HG03039 (cell line): ENCODE measurements around the gene SV2C.
"Not testable (repeated sequence)": the region's sequence is repeated elsewhere in the genome, so short reads cannot be mapped to it uniquely, and the experiment has no call there.

Source experiments
- ATAC-seq: cut with Tn5 transposase; IDR thresholded peaks from one replicate; pipeline ENCODE4 v1.9.1; 2021; ENCODE audit warnings: mild to moderate bottlenecking, moderate library complexity; ENCODE audit not compliant: unreplicated experiment

SV2C gene

DNA sequence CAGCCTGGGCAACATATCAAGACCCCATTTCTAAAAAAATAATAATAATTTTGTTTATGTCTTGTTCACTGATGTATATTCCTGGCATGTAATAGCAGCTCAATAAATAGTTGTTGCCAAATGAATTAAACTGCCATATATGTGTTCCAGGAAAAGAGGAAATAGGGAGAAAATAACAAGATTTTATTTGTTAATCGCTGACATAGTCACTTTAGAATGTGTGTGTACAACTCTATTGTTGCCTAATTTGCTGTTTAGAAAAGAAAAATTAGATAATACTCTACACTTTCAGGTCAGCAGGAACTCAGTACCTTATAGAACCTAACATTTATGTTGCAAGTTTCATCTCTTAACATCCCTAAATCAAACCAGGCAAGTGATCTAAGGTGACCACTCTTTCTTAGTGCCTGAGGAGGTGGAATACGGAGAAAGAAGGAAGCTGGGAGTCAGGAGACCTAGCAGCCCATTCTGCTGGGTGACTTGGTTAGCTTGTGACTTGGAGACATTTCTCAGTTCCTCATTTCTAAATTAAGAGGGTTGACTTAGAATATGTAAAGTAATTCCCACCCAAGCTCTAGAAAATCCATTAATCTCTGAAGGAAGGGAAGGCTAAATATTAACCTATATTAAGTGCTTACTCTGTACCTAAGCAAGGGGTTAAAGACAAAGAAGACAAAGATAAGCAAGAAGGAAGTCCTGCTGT is 209.6 kb downstream of the SV2C start:
- ATAC-seq: no peak

DNA sequence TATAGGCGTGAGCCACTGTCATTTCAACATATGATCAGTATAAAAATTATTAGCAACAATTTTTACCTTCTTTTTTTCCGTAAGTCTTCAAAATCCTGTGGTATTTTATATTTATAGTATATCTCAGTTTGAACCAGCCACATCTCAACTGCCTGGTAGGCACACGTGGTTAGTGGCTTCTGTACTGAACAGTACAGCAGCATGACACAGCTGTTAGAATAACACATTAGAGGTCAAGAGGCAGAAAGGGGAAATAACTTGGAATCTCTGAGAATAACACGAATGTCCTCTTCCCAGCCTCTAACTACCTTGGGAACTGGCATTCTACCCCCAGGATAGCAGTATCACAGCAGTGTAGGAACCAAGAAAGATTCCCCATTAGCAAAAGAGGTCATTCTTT is 211.4 kb downstream of the SV2C start:
- ATAC-seq: no peak

DNA sequence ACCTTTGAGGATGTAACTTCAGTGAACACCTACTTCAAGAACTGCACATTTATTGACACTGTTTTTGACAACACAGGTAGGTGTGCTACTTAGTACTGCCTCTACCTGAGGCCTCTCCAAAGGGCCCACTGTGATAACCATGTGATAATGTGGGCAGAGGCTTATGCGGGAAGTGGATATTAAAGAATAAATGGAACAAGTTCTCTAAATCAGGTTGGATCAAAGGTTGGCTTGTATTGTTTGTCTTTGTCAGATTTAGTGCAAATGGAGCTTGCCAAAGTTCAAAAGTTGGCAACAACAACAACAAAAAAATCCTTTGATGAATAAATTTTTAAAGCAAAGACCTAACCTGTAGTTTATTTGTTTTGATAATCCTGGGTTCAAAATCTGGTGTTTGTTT is 215.7 kb downstream of the SV2C start:
- ATAC-seq: no peak

DNA sequence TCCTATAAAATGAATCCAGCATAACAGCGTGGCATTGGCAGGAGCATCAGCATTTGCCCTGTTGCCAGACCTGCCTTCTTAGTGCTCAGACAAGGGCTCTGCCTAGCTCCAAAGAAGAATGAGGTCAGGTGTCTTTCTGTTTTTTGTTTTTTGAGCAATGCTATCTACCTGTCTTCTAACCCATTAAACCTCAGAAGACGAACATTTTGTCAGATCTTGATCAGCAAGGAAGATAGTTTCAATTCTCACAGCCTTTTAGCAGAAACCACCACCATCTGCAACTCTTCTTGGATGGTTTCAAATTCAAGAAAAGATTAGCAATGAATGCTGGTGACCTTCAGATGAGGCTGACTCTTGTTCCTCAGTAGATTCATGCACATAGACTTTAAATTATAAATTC is 216.4 kb downstream of the SV2C start:
- no peak for ATAC-seq

DNA sequence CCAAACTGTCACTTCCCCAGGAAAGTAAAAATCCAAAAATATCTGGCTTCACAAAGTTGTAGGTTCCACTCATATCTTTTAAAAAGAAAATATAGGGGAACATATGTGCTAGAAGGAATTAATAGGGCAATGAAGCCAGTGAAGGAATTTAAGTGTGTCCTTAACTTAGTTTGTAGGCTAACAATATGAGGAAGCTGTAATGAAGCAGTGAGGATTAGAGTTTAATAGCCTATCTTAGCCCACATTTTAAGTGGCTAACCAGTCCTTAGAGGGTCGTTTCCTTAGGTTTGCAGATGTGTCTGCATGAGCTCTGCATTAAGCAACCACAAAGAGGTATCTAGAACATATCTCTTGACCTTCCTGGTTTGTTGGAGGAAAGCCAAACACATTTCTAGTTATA is 218.7 kb downstream of the SV2C start:
- not testable (repeated sequence) for ATAC-seq

DNA sequence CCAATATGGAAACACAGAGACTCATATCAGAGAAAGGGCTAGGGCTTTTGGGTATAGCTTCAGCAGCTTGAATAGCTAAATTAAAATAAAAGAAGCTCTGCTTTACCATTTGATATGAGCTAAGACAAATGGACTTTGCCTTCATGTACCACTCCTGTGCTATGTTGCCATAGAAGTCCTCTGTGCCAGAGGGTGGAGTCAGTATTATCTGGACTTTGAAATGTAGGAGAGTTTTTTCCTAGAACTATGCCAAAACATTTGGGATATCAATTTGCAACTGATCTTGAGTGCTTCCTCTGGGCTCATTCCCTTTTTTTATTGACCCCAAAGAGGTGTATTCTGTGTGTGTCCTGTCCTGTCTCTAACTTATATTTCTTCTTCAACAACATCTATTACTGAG is 219.5 kb downstream of the SV2C start:
- not testable (repeated sequence) for ATAC-seq

DNA sequence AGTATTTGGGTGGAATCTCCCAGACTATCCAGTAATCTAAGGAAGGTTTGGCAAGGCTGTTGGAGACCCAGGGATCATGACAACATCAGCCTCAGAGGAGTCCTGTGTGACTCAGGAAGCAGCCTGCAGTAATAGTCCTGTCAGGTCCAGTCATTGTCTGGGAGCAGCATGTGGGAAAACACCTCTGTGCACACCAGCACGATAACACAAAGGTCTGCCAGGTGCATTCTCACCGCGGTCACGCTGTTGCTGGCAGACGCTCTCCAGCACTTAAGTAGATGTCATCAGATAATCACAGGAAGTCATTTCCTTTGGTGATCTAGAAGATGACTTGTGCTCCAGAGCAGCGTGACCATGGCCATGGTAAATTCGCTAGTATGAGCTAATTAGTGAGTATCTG is 220.7 kb downstream of the SV2C start:
- peak; percentile 63 for ATAC-seq

DNA sequence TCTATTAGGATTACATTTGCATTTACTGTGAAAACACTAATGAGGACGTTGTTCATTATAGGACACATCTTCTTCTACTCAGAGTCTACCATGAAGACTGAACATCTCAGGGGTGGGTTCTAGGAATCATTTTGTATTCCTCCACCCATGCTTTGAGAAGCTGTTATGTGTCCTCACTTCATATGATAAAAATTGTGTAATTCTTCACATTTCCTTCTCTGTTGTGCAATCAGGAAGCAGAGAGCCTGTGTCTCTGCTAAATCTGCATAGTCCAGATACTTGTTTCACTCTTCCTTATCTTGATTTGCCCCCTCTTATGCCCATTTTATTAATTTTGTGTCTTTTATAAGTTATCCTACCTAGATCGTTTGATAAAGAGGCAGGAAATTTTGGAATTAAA is 222.1 kb downstream of the SV2C start:
- ATAC-seq: no peak

DNA sequence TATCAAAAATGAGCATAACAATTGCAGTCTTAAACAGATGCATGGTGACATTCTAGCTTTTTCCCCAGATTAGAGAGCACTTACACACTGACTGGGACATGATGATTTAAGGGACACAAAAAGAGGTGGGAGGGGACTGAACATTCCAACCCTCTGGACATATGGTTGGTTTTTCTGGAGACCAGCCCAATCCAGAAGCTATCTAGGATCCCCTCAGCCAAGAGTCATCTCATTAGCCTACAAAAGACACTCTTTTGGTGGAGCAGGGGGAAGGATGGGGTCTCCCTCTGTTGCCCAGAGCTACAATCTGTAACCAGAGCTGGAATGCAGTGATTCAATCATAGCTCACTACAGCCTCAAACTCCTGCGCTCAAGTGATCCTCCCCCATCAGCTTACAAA is 222.6 kb downstream of the SV2C start:
- ATAC-seq: no peak

DNA sequence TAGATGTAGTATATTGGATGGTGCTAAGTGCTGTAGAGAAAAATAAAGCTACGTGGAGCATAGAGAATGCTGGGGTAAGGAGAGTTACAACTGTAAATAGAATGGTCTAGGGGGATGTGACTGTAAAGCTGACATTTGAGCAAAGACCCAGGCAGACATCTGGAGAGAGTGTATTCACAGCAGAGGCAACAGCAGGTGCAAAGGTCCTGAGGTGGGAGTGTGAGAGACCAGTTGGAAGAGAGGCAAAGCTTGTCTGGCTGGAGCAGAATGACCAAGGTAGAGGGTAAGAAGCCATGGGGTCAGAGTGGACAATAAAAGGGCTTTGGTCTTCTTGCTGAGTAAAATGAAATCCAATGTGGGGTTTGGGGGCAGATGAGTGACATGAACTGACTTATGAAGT is 227.0 kb downstream of the SV2C start:
- ATAC-seq: no peak

DNA sequence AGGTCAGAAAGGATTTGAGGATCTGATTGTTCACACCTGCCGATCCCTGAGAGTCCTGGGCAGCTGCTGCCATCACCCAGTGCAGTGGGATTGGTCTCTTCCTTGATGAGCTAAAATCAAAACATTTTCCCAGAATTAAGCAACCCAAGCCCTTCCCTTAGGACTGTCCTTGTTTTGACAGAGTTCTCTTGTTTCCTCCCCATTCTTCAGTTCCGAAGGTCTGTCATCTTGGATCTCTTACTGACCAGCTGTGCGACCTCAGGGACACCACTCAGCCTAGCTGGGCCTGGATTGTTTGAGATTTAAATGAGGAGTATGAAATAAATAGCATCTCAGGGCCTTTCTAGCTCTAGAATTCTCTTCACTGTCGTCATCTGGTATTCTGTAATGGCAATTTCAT is 229.6 kb downstream of the SV2C start:
- ATAC-seq: no peak

DNA sequence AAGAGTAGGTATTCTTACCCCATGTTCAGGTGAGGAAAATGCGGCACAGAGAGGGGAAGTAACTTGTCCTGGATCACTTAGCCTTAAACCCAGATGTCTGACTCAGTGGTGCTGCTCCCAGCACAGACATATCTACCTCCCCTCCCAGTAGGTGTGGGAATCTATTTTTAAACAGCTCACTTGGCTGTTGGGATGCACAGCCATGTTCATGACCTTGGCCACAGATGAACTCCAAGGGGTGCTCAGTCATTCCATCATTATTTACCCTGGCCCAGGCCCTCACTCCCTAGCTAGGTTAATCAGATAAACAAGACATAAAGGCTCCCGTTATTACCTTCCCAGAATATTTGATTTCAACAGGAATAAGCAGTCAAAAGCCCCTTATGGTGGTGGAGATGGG is 231.5 kb downstream of the SV2C start:
- no peak for ATAC-seq

DNA sequence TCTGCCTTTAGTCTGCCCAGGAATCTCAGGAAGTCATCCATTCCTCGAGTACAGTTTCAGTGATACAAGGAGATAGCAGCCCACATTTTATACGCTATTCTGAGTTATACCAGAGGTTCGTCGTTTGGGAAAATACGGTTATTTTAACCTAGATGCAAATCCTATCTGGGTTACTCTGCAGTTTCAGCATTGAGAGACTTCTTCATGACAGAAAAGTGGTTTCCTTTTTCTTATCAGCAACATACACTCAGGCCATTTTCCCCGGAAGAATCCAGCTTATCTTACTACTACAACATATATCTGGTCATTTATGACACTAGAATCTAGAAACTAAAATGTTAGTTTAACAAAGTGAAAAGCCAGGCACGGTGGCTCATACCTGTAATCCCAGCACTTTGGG is 236.5 kb downstream of the SV2C start:
- ATAC-seq: no peak

DNA sequence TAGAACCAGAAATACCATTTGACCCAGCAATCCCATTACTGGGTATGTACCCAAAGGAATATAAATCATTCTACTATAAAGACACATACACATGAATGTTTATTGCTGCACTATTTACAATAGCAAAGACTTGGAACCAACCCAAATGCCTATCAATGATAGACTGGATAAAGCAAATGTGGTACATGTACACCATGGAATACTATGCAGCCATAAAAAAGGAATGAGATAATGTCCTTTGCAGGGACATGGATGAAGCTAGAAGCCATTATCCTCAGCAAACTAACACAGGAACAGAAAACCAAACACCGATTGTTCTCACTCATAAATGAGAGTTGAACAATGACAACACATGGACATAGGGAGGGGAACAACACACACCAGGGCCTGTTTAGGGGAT is 240.3 kb downstream of the SV2C start:
- ATAC-seq: not testable (repeated sequence)

DNA sequence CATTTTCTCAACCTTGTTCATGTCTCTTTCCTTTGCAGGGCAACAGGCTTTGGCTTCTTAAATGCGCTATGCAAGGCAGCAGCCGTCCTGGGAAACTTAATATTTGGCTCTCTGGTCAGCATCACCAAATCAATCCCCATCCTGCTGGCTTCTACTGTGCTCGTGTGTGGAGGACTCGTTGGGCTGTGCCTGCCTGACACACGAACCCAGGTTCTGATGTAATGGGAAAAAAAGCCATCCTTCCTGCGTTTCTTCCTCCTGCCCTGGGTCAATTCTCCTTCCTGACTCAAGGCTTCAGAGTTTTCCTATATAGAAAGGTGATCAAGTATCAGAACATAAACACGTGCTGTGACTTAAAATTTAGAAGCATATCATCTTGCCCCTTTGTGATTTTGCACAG is 242.1 kb downstream of the SV2C start:
- ATAC-seq: no peak

DNA sequence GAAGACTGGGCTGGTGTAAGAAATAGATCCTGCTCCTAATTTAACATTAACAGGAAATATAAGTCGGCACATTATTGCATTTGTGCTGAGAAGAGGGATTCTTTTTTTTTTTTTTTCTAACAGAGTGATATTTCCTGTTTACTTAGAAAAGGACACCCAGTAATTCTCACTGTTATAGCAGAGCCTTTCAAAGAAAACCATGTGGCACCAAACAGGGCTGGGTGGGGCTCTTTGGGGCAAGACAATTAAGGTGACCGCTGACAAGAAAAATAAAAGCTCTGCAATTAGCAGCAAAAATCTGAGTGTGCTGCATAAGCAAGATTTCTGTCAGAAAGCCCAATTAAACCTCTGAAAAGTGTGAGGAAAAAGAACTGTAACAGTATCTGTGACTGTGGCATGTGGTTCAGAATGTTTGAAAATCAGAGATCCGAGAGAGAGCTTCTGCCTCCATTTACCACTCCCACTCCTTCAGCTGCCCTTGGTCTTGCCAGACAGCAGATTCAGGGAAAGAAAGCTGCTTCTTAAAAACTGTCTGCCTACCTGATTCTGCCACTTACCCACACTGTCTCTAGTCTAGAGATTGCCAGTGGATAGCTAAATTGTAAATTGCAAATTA is 242.8 kb downstream of the SV2C start:
- ATAC-seq: no peak

DNA sequence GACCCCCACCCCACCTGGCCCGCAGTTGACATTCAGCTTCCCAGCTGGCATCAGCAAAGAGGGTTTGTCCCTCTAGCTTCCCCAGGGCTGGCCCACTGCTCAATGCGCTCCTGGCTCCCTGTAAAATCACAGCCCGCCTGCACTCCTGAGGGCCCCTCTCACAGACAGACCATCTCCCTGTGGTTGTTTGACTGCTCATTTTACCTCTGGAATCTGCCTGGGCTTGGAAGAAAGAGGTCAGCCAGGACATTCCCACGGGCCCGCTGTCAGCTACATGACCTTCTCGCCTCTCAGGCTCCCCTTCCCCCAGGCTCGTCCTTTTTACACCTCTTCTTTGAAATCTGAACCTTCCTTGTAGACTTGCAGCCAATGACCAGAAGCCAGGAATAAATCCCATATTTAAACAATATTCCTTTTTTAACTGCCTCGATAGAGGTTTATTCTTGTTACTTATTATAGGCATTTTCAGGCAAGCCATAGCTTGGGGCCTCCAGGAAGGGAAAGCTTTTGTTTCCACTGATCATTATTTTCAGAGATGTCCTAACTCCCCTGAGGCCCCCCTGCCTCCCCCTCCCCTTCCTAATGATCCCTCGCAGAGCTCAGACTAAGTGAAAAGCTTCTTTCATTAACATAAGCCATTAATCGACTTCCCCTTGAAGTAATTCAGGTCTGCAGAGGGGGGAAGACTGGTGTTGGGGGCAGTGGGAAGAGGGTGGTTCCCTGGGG is 243.6 kb downstream of the SV2C start:
- ATAC-seq: no peak

DNA sequence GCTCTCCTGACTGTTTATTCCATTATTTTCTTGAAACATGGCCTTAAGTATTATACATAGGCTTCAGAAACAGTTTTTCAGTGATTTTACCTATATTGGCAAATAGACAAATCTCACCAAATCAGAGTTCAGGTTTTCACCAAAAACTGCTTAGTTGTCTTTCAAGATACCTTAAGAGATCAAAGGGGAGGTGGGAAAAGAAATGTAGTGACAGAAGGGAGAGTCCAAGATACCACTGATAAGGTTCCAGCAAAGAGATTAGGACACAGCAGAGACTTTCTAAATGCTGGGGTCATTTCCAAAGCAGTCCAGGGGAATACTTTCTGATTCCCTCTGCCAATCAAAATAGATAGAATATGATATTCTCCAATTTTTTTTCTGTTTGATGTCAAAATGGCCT is 246.2 kb downstream of the SV2C start:
- ATAC-seq: no peak

DNA sequence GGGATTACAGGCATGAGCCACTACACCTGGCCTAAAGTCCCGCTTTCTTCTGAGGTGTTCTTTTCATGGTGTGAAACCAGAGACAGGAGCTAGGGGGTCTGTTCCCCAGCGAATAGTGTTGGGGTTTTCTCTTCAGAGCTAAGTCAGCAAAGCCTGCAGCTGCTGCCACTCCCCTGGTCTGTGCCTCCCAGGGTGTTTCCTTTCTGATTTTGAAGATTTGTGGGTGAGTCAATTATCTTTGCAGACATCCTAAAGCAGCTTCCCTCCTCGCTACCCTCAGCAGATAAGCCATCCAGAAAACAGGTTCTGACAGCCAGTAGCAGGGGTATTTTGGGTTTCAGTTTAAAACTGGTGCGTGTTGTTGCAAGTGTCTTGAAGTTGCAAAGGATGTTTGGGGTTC is 247.9 kb downstream of the SV2C start:
- no peak for ATAC-seq

DNA sequence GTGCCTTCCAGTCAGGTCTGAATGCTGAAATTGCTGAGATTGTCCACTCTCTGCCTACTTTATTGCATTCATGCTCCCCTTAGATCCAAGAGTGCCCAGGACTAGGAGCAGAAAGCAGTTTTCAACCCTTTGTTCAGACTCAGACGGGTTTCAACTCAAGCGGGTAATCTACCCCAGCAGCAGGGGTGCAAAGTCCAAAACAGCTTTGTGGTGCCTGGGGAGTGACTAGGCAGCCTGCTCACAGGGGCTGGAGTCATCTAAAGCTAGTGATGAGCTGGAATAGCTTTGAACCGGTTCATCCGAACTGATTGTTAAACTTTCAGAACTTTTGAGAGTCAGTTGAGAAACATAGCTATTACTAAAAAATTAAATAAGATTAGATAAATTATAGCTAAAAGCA is 248.9 kb downstream of the SV2C start:
- ATAC-seq: no peak

DNA sequence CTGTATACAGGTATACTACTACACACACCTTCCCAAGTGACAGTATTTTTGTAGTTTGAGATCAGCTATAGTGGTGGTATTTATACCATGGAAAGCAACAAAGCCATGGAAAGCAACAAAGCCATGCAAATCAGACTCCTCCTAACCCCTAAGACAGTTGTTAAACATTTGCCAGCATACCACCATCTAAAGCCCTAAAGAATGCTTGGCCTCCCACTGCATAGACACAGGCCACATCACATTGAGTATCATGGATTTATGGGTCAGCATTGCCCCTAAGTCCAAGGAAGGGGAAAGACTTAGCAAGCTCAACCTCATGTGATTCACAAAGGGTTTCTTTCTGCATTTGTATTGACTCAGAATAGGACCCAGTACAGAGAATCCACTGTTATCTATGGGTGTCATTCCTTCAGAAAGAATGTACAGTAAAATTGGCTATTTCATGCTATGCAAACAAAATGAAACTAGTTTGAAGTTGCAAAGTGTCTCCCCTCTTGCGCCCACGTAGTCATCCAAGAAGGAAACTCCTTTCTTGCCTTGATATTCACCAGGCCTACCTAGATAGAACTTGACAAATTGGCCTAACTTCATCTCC is 249.5 kb downstream of the SV2C start:
- ATAC-seq: no peak

DNA sequence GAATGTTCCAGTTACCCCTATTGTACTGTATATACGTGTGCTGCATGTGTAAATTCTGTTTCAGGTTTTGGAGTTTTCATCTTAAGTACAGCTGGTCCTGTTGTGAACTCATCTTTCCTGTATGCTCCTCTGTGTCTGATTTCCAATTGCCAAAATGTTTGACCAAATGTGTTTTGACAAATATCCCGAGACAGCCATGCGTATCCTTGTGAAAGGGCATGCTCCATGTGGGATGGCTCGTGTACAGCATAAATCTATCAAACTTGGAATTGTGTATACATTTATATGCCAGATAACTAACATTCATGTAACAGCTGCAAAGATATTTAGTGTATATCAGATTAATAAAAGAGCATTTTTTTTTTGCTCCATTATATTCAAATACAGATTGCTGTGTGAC is 250.4 kb downstream of the SV2C start:
- ATAC-seq: no peak
